ENCODE data around the gene FEV.

Gene FEV

DNA sequence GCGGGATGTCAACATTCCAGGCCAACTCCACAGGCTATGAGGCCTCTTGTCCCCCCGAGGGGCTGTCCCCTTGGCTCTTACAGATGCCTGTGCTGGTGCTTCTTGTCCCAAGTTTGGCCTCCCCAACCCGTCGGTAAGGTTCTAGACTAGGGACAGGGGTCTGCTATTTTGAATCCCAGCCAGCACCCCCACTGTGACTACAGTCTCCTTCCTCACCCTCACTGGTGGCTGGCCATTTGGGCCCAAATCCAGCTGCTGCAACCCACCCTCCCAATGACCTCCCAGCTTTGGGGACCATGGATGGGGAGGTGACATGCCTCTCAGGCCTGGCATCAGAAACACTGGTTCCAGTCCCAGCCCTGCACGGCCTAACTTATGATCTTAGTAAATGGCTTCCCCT is 37.6 kb upstream of the FEV start:
- TF ChIP-seq CTCF (conservative IDR thresholded peaks at IDR 0.05; ENCODE audit: low read depth, low read length), result no peak
- no peak for DNase-seq (ENCODE audit: low read depth)
- no peak overlapping the region for H3K4me3 ChIP-seq (ENCODE audit: low read length)

DNA sequence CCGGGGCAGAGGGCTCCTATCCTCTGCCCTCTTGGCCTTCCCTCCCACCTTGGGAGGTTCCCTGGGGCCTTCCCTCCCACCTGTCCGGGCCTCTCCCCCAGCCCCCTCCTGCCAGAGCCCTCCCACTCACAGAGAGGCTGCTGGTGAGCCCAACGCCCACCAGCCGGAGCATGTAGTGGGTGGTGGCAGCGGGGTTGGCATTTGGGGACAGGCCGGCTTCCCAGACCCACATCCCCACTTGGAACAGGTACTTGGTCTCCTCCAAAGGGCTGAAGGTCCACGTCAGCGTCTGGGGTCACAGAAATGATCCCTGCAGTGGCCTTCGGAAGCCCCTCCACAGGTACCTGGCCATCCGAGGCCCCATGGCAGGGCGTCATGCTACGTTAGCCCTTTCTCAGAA is 37.1 kb upstream of the FEV start:
- no peak for DNase-seq (ENCODE audit: low read depth)
- no peak overlapping the region for H3K4me3 ChIP-seq (ENCODE audit: low read length)
- no peak for TF ChIP-seq CTCF (conservative IDR thresholded peaks at IDR 0.05; ENCODE audit: low read depth, low read length)

- TF ChIP-seq CTCF (conservative IDR thresholded peaks at IDR 0.05; ENCODE audit: low read depth, low read length), result no peak
- no peak for DNase-seq (ENCODE audit: low read depth)
- no peak overlapping the region for H3K4me3 ChIP-seq (ENCODE audit: low read length)
These were observed 36.6 kb upstream of the FEV start for GRCh38 chr2:219021591-219021990.

DNA sequence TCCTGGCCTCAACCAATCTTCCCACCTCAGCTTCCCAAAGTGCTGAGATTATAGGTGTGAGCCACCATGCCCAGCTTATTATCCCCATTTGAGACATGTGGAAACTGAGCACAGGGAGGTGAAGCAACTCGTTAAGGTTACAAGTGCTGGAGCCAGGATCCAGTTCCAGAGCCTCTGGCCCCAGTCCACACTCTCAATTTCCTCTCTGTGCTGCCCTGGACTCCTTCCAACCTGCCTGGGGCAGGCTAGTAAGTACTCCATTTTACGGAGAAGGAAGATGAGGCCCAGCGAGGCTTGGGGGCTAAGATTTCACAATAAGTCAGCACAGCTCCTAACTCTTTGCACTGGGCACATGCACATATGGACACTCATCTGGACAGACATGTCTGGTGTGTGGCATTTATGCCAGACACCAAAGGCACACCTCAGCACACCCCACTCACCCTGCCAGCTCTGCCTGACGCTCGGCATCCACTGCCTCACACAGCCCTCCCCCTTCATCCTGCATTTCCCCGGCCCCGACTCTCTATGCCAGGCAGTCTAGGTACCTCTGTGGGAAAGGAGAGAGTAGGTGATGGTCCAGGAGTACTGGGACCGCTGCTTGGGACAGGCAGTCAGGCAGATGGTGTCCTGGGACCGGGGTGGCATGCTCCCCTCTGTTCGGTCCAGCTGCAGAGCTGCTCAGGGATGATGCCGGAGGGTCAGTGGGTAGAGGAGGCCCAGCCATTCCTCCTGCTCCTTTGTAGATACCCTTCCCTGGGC is 35.8 kb upstream of the FEV start:
- TF ChIP-seq CTCF (conservative IDR thresholded peaks at IDR 0.05; ENCODE audit: low read depth, low read length), result no peak
- DNase-seq (ENCODE audit: low read depth), result no peak
- H3K4me3 ChIP-seq (ENCODE audit: low read length), result no peak overlapping the region

- no peak for DNase-seq (ENCODE audit: low read depth)
These were observed 34.5 kb upstream of the FEV start for GRCh38 chr2:219019436-219019835.

GRCh38 chr2:219018726-219019125 is 33.7 kb upstream of the FEV start:
- TF ChIP-seq CTCF (conservative IDR thresholded peaks at IDR 0.05; ENCODE audit: low read depth, low read length), result no peak
- no peak for DNase-seq (ENCODE audit: low read depth)
- no peak overlapping the region for H3K4me3 ChIP-seq (ENCODE audit: low read length)

More at GRCh38 chr2:219019436-219019835, 34.5 kb upstream of the FEV start:
- H3K4me3 ChIP-seq (ENCODE audit: low read length), result no peak overlapping the region
- no peak for TF ChIP-seq CTCF (conservative IDR thresholded peaks at IDR 0.05; ENCODE audit: low read depth, low read length)

DNA sequence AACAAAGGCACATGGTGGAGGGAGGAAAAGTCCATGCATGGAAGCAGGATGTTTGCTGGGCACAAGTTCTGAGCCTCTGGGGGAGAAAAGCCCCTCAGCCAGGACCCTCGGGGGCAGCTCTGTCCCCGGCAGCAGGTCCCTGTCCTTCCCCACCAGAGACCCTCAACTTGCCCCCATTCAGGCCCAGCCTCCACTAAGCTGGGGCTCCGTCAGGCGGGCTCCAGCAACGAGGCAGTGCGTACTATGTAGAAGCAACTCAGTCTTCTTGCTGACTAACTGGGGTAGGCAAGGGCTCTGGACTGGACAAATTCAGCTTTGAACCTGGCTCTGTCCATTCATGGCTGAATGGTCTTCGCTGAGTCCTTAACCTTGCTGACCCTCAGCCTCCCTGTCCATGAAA is 33.3 kb upstream of the FEV start:
- H3K4me3 ChIP-seq (ENCODE audit: low read length), result no peak overlapping the region
- TF ChIP-seq CTCF (conservative IDR thresholded peaks at IDR 0.05; ENCODE audit: low read depth, low read length), result no peak
- no peak for DNase-seq (ENCODE audit: low read depth)

Data from retinal pigment epithelial cell (primary cell).